Measurements from ENCODE around the gene IRGQ.

The IRGQ gene, protein sequence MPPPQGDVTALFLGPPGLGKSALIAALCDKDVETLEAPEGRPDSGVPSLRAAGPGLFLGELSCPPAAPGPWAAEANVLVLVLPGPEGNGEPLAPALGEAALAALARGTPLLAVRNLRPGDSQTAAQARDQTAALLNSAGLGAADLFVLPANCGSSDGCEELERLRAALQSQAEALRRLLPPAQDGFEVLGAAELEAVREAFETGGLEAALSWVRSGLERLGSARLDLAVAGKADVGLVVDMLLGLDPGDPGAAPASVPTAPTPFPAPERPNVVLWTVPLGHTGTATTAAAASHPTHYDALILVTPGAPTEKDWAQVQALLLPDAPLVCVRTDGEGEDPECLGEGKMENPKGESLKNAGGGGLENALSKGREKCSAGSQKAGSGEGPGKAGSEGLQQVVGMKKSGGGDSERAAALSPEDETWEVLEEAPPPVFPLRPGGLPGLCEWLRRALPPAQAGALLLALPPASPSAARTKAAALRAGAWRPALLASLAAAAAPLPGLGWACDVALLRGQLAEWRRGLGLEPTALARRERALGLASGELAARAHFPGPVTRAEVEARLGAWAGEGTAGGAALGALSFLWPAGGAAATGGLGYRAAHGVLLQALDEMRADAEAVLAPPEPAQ

DNA sequence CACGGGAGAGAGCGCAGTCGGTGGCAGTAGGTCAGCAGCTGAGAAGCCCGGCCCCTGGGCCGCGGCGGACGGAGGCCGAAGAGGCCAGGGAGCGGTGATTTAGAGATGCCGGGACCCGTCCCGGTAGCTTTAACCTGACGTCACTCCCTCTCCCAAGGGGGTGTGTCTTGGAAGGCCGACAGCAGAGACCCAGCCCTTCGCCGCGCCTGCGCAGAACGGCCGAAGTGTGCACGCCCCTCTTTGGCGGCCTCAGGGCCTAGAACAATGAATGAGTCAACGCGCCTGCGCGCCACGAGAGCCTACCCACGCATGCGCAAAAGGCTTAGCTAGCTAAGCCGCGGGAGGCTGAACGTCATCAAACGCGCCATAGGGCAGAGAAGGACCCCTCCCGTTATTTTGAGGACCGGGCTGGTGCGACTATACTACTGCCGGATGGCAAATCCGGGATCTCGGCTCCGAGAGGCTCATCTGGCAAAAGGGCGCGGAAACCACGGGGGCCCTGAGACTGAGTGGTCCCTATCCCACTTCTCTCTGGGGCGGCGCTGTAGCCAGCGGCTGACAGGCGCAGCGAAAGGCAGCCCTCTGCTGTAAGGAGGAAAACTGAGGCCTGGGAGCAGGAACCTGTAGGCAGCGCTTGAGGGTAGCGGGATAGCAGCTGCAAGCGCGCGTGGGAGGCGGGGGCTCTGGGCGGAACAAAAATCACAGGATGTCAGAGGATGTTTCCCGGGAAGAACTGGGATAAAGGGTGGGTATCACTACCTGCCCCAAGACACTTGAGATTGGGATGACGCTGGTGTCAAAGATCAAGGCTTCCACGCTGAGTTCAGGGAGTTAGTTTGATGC is at the start of gene IRGQ, which contains the start of gene ZNF576:
TSS of gene IRGQ (minus strand) at position 136 of the 843 bp plus-strand sequence. CDS start 796 bp downstream, outside the sequence.
TSS of gene ZNF576 (plus strand) at position 597 of the 843 bp plus-strand sequence. CDS start 514 bp downstream, outside the sequence.
- H3K4me3 ChIP-seq (ENCODE audit: control insufficient read depth, low read depth, low read length) = peak within 1 kb of the TSS; percentile 86
- DNase-seq (ENCODE audit: low read depth) = peak; percentile 99
- no peak for TF ChIP-seq CTCF (conservative IDR thresholded peaks at IDR 0.05; ENCODE audit: control insufficient read depth, insufficient read depth, low read depth, low read length)

GRCh38 chr19:43644181-43644580 is 48.2 kb upstream of the IRGQ start:
- no peak for TF ChIP-seq CTCF (conservative IDR thresholded peaks at IDR 0.05; ENCODE audit: control insufficient read depth, insufficient read depth, low read depth, low read length)
- DNase-seq (ENCODE audit: low read depth) = no peak
- H3K4me3 ChIP-seq (ENCODE audit: control insufficient read depth, low read depth, low read length) = no peak overlapping the region

DNA sequence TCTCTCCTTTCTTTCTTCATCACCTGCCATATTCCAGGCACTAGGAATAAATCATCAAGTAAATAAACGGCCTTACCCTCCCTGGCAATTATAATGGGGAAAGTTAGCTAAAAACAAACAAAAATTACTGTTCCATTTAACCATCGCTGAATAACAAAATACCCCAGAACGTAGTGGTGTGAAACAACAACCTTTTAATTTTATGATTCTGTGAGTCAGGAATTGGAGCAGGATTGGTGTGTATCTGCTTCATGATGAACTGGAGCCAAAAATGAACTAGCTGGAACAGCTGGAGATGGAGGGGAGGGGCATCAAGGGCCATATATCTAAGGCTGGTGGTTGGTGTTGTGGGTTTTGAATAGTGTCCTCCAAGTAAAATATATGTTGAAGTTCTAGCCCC is 47.4 kb upstream of the IRGQ start:
- TF ChIP-seq CTCF (conservative IDR thresholded peaks at IDR 0.05; ENCODE audit: control insufficient read depth, insufficient read depth, low read depth, low read length) = no peak
- peak; percentile 29 for DNase-seq (ENCODE audit: low read depth)
- no peak overlapping the region for H3K4me3 ChIP-seq (ENCODE audit: control insufficient read depth, low read depth, low read length)

- H3K4me3 ChIP-seq (ENCODE audit: control insufficient read depth, low read depth, low read length) = no peak overlapping the region
- no peak for DNase-seq (ENCODE audit: low read depth)
- TF ChIP-seq CTCF (conservative IDR thresholded peaks at IDR 0.05; ENCODE audit: control insufficient read depth, insufficient read depth, low read depth, low read length) = no peak
Measured at GRCh38 chr19:43642531-43642930, 46.6 kb upstream of the IRGQ start.

DNA sequence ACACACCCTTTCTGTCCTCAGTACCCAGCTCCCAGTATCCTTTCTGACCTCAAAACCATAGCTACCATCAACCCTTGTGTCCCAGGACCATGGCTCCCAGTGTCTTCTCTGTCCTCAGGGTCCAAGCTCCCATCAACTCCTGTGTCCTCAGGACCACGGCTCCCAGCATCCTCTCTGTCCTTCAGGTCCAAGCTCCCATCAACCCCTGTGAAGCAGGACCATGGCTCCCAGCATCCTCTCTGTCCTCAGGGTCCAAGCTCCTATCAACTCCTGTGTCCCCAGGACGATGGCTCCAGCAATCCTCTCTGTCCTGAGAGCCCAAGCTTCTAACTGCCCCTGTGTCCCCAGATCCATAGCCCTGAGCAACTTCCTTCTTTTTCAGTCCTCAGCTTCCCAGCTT is 45.4 kb upstream of the IRGQ start:
- no peak overlapping the region for H3K4me3 ChIP-seq (ENCODE audit: control insufficient read depth, low read depth, low read length)
- no peak for TF ChIP-seq CTCF (conservative IDR thresholded peaks at IDR 0.05; ENCODE audit: control insufficient read depth, insufficient read depth, low read depth, low read length)
- DNase-seq (ENCODE audit: low read depth) = no peak

GRCh38 chr19:43640424-43640757 is 44.5 kb upstream of the IRGQ start:
- no peak for DNase-seq (ENCODE audit: low read depth)
- TF ChIP-seq CTCF (conservative IDR thresholded peaks at IDR 0.05; ENCODE audit: control insufficient read depth, insufficient read depth, low read depth, low read length) = no peak
- no peak overlapping the region for H3K4me3 ChIP-seq (ENCODE audit: control insufficient read depth, low read depth, low read length)

Data from fibroblast of mammary gland (primary cell).